ENCODE data around the gene ZMIZ1.

The ZMIZ1 gene

GRCh38 chr10:79113827-79114226 is 45.1 kb downstream of the ZMIZ1 start:
- TF ChIP-seq CTCF (conservative IDR thresholded peaks at IDR 0.05; ENCODE audit: low read depth, low read length) = no peak
- DNase-seq (ENCODE audit: low read depth) = no peak
- H3K4me3 ChIP-seq (ENCODE audit: low read length) = no peak overlapping the region

- TF ChIP-seq CTCF (conservative IDR thresholded peaks at IDR 0.05; ENCODE audit: low read depth, low read length) = no peak
- H3K4me3 ChIP-seq (ENCODE audit: low read length) = no peak overlapping the region
- no peak for DNase-seq (ENCODE audit: low read depth)
These were observed 46.5 kb downstream of the ZMIZ1 start for GRCh38 chr10:79115302-79115701.

GRCh38 chr10:79116368-79116767 is 47.6 kb downstream of the ZMIZ1 start:
- no peak for DNase-seq (ENCODE audit: low read depth)
- H3K4me3 ChIP-seq (ENCODE audit: low read length) = no peak overlapping the region
- TF ChIP-seq CTCF (conservative IDR thresholded peaks at IDR 0.05; ENCODE audit: low read depth, low read length) = no peak

- H3K4me3 ChIP-seq (ENCODE audit: low read length) = no peak overlapping the region
- TF ChIP-seq CTCF (conservative IDR thresholded peaks at IDR 0.05; ENCODE audit: low read depth, low read length) = no peak
- DNase-seq (ENCODE audit: low read depth) = no peak
These were observed 48.3 kb downstream of the ZMIZ1 start for GRCh38 chr10:79116801-79117723.

- no peak for TF ChIP-seq CTCF (conservative IDR thresholded peaks at IDR 0.05; ENCODE audit: low read depth, low read length)
- H3K4me3 ChIP-seq (ENCODE audit: low read length) = no peak overlapping the region
- DNase-seq (ENCODE audit: low read depth) = no peak
These were observed 49.8 kb downstream of the ZMIZ1 start for GRCh38 chr10:79118286-79119202.

GRCh38 chr10:79119306-79119705 is 50.5 kb downstream of the ZMIZ1 start:
- no peak for DNase-seq (ENCODE audit: low read depth)
- TF ChIP-seq CTCF (conservative IDR thresholded peaks at IDR 0.05; ENCODE audit: low read depth, low read length) = no peak
- H3K4me3 ChIP-seq (ENCODE audit: low read length) = no peak overlapping the region

Measured in retinal pigment epithelial cell (primary cell).